ENCODE measurements around the gene ZNF124.
"Not testable (repeated sequence)": the region's sequence is repeated elsewhere in the genome, so short reads cannot be mapped to it uniquely, and the experiment has no call there.

The ZNF124 gene

GRCh38 chr1:247172996-247173395 is 1.2 kb upstream of the ZNF124 start:
- no peak for DNase-seq (ENCODE audit: low spot score)

DNA sequence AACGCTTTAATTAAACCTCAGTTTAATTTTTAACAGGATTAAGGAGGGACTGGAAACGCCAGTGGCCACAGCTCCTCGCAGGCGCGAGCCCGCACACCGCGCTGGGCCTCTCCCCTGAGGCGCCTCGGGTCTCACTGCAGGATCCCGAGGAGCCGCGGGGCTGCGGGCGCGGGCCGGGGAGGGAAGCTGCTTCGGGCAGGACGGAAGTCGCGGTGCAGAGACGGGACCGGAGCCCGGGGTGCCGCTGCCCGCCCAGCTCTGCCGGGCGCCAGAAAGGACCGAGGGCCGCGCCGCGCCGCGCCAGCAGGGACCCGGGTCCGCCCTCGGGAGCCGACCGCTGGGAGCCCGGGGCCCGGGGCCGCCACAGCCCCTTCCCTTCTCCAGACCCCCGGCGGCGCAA is 377 bp downstream of the ZNF124 start:
- not testable (repeated sequence) for DNase-seq (ENCODE audit: low spot score)

GRCh38 chr1:247165674-247166073 is 6.1 kb downstream of the ZNF124 start:
- DNase-seq (ENCODE audit: low spot score): no peak

GRCh38 chr1:247164694-247165093 is 7.1 kb downstream of the ZNF124 start:
- DNase-seq (ENCODE audit: low spot score): no peak

DNA sequence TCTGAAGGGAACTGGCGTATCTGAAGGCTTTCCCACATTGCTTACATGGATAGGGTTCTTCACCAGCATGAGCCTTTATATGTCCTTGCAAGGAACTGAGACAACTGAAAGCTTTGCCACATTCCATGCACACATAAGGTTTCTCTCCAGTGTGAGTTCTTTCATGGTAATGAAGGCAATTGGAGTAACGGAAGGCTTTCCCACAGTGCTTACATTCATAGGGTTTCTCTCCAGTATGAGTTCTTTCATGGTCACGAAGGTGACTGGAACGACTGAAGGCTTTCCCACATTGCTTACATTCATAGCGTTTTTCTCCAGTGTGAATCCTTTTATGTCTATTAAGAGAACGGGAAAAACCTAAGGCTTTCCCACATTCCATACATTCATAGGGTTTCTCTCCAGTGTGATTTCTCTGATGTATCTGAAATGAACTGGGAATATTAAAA is 15.0 kb downstream of the ZNF124 start:
- no peak for DNase-seq (ENCODE audit: low spot score)

DNA sequence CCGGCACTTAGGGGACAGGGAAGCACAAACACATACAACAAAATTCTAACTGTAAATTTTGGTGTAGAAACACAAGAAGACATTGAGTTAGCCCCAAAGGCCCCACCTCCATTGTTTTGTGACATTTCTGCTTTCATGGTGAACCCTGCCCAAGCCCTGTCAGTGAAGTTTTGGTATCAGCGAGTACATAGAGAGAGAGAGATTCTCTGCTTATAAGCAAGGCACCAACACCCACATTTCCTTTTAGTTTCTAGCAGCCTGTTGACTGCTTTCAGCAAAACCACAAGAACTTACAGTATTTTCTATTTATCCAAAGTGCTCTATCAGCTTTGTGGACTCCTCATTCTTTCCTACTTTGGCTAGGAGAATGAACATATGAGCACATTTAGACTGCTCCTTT is 24.0 kb downstream of the ZNF124 start:
- DNase-seq (ENCODE audit: low spot score): no peak

DNA sequence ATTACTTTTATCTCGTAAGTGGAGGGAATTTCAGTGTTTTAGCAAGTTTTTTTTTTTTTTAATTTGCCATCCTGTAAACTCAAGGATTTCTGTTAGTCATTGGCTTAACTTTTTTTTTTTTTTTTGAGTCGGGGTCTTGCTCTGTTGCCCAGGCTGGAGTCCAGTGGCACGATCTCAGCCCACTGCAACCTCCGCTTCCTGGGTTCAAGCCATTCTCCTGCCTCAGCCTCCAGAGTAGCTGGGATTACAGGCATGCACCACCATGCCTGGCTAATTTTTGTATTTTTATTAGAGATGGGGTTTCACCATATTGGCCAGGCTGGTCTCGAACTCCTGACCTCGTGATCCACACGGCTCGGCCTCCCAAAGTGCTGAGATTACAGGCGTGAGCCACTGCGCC is 24.7 kb downstream of the ZNF124 start:
- not testable (repeated sequence) for DNase-seq (ENCODE audit: low spot score)

- no peak for DNase-seq (ENCODE audit: low spot score)
These were observed 25.1 kb downstream of the ZNF124 start for GRCh38 chr1:247146671-247147070.

GRCh38 chr1:247145279-247145678 is 26.5 kb downstream of the ZNF124 start:
- no peak for DNase-seq (ENCODE audit: low spot score)

DNA sequence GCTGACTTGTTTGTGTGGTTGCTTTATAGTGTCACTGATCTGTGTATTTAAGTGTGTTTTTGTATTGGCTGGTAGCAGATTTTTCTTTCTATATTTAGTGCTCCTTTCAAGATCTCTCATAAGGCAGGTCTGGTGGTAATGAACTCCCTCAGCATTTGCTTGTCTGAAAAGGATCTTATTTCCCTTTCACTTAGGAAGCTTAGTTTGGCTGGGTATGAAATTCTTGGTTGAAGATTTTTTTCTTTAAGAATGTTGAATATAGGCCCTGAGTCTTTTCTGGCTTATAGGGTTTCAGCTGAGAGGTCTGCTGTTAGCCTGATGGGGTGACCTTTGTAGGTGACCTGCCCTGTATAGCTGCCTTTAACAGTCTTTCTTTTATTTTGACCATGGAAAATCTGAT is 32.3 kb downstream of the ZNF124 start:
- not testable (repeated sequence) for DNase-seq (ENCODE audit: low spot score)

GRCh38 chr1:247131236-247131635 is 40.6 kb downstream of the ZNF124 start:
- DNase-seq (ENCODE audit: low spot score): no peak

GRCh38 chr1:247127519-247128282 is 44.1 kb downstream of the ZNF124 start:
- DNase-seq (ENCODE audit: low spot score): not testable (repeated sequence)

DNA sequence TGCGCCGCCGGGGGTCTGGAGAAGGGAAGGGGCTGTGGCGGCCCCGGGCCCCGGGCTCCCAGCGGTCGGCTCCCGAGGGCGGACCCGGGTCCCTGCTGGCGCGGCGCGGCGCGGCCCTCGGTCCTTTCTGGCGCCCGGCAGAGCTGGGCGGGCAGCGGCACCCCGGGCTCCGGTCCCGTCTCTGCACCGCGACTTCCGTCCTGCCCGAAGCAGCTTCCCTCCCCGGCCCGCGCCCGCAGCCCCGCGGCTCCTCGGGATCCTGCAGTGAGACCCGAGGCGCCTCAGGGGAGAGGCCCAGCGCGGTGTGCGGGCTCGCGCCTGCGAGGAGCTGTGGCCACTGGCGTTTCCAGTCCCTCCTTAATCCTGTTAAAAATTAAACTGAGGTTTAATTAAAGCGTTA is 45.2 kb downstream of the ZNF124 start:
- not testable (repeated sequence) for DNase-seq (ENCODE audit: low spot score)

GRCh38 chr1:247126166-247126565 is 45.7 kb downstream of the ZNF124 start:
- not testable (repeated sequence) for DNase-seq (ENCODE audit: low spot score)

GRCh38 chr1:247121382-247121781 is 50.4 kb downstream of the ZNF124 start:
- DNase-seq (ENCODE audit: low spot score): no peak

DNA sequence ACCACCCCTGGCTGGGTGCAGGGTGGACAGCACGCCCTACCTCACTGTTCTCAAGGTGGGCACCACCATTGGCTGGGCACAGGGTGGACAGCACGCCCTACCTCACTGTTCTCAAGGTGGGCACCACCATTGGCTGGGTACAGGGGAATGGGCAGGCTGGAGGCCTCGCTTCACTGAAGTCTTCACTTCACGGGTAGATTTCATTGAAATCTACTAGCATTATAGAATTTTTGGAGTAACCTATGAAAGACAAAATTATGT is 51.5 kb downstream of the ZNF124 start:
- DNase-seq (ENCODE audit: low spot score): not testable (repeated sequence)

DNA sequence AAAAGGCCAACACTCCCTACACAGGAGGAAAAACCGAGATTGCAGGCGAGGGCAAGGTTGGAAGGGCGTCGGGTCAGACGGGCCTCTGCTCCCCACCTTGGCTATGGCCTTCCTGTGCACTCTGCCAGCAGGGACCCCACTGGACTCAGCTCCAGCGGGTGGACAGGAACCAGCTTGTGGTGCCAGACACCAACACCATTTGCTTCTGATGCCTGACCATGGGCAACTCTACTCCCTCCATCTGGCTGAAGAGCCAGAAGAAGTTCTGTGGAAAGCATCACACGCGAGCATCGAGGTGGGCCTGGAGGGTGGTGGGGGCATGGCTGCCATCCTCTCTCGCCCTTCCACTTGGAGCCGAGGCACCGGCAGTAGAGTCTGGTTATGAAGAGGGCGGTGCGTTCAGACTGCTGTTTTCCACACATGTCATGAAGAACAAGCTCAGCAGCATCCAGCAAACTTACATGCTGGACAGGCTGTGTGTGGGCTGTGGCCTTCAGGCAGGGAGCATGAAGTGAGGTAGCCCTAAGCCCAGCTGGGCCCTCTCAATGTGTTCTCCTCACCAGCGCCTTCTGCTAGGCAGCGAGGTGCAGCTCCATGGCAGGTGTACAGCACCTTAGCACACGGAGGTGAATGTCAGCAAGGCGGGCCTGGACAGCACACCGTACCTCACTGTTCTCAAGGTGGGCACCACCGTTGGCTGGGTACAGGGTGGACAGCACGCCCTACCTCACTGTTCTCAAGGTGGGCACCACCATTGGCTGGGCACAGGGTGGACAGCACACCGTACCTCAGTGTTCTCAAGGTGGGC is 52.0 kb downstream of the ZNF124 start:
- no peak for DNase-seq (ENCODE audit: low spot score)

GRCh38 chr1:247118946-247119446 is 52.8 kb downstream of the ZNF124 start:
- DNase-seq (ENCODE audit: low spot score): no peak

DNA sequence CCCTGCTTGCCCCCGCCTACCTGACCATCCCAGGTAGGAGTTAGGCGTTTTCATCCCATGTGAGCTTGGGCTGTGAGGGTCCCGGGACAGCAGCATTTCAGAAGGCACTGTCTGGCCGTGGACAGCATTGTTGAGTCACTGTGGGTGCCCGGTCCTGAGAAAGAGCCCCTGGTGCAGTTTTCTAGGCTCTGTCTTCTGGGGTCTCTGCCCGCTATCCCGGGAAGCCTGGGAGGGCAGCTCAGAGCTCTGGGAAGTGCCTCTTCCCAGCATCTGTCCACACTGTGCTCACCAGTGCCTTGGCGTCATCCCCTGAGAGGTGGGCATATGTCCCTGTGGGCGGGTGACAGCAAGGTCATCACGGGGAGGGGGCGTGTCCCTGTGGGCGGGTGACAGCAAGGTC is 56.3 kb downstream of the ZNF124 start:
- no peak for DNase-seq (ENCODE audit: low spot score)

DNA sequence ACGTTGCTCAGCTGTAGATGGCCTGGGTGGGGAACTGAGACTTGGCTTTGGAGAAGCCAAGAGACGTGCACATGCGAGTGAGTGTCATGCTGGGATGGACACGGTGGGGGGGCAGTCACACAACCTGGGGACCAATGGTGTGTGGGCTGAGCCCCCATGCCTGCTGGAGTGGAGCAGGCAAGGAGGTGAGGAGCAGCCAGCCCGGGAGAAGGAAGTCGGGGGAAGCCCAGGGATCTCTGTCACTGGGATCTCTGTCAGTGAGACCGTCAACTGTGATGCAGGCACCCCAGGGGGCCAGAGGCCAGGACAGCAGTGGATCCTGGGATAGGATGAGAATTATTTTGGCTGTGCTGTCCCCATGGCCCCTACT is 56.7 kb downstream of the ZNF124 start:
- DNase-seq (ENCODE audit: low spot score): no peak

GRCh38 chr1:247114351-247115140 is 57.3 kb downstream of the ZNF124 start:
- no peak for DNase-seq (ENCODE audit: low spot score)

DNA sequence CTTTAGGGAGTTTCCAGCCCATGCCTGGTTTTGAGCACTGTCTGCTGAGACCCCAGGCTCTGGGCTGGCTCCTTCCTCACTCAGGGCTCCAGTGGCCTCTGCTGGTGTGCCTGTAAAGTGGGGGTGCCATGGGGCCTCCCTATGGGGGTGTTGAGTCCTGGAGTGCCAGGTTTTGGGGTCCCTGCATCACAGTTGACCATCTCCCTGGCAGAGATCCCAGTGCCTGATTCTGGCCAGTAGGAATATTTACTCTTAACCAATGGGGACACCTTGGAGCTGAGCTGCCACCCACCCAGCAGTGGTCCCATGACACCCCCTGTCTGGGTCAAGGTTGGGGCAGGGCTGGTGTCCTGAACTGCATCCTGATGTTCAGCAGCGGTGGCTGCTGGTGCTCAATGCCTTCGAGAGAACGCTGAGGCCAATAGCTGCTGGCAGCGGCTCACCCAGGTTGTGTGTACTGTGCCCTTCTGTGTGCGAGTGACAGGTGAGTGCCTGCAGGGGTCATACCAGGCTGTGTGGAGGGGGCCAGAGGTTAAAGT is 58.0 kb downstream of the ZNF124 start:
- no peak for DNase-seq (ENCODE audit: low spot score)
